Fibroblast of skin of right quadriceps (primary cell): ENCODE results near the gene CTPS1.
A peak's percentile ranks its signal among the peaks of the same experiment; 100 is the strongest.

ENCODE experiments used
- DNase-seq: peaks from one replicate; pipeline ENCODE4 v3.0.0-alpha.2; 2013

CTPS1 gene, protein sequence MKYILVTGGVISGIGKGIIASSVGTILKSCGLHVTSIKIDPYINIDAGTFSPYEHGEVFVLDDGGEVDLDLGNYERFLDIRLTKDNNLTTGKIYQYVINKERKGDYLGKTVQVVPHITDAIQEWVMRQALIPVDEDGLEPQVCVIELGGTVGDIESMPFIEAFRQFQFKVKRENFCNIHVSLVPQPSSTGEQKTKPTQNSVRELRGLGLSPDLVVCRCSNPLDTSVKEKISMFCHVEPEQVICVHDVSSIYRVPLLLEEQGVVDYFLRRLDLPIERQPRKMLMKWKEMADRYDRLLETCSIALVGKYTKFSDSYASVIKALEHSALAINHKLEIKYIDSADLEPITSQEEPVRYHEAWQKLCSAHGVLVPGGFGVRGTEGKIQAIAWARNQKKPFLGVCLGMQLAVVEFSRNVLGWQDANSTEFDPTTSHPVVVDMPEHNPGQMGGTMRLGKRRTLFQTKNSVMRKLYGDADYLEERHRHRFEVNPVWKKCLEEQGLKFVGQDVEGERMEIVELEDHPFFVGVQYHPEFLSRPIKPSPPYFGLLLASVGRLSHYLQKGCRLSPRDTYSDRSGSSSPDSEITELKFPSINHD

DNA sequence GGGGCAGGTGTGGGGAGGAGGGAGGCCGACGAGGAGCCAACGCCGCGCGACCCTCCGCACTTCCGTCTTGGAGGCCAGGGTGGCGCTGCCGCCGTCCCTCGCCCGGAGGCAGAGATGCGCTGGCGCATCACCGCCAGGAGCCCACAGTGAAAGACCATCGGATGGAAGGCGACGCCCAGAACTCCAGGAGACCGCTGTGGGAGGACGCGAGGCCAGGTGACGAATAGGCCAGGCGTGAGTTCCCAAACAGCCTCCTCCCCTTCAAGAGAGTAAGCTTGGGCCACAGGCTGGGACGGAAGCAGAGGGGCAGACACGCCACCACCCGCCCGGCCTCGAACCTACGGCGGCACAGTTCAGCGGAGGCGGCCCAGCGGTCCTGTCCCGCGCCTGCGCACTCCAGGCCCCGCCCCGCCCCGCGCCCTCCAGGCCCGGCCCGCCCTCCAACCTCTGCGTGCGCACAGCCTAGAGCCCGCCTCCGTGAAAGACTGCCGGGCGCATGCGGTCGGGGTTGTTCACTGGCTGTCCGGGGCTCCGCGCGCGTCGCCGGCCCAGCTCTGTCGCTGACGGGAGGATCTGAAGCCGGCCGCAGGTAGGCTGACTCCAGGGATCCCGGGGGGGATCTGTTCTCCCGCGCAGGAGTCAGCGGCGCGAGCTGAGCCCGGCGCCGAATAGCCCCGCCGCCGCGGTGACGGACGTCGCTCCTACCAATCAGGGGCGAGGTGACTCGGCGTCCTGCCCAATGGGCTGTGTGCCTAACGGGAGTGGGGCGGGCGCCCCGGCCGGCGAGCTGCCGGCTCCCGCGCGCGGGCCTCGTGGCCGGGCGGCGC, at the start of gene CTPS1:
TSS of gene CTPS1 (plus strand) at position 456 of the 827 bp plus-strand sequence. CDS start 3,595 bp downstream, outside the sequence.
- DNase-seq = peak; percentile 94

DNA sequence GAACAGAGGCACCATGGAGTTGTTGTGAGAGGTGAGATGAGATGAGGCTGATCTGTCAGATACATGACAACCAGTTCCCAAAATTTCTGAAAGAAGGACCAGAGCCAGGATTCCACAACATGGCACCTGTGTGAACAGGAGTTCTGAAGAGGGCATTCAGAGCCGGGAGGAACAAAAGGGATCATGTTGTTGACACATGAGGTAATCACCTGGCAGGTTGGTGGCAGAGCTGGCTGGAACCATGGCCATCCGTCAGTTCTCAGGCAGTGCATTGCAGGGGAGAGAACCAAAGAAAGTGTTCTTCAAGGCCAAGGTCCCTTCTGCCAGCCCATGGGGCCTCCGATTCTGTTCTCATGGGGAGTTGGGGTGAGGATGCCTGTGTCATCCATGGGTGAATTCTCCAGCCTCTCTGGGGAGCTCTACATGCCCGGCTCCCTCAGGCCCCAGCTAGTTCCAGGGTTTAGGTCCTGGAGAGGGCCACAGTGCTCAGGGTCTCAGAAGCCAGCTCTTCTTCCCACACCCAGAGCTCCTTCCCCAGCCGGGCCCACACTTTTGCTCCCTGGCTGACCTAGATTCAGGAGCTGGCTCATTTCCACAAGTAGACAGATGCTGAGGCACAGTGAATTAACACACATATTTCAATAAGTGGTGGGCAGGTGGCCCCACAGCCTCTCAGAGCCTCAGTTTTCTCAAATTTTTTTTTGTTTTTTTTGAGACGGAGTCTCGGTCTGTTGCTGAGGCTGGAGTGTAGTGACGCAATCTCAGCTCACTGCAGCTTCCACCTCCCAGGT, 49.1 kb upstream of the CTPS1 start:
- DNase-seq = no peak

DNA sequence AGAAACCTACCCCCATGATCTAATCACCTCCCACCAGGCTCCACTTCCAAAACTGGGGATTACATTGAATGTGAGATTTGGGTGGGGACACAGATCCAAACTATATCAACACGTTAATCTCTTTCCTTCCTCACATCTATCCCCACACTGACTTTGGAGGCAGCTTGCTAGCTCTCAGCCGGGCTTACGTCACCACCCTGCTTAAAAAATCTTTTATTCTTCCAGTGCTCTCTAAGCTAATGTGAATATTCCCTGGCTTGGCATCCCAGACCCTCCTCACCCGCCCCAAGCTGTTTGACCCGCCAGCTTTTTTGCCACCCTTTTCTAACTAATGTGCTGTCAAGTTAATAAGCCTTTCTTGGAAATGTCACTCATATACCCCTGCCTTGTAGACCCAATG, 47.9 kb upstream of the CTPS1 start:
- no peak for DNase-seq

DNA sequence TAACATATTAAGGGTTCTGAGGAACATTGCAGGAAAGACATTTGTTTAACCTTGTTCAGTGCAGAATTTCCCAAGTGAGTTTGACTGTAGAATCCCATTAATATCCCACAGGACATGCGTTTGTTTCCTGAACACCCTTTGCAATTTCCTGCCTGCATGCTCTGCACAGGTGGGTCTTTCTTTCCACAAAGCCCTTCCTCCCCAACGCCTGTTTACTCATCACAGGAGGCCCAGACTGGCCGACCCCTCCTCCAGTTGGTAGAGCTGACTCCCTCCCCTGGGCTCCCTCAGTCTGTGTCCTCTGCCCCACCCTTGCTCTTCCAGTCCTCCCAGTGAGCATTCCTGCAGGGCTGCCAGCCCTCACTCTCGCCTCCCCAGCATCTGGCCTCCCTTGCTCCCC, 47.5 kb upstream of the CTPS1 start:
- no peak for DNase-seq

DNA sequence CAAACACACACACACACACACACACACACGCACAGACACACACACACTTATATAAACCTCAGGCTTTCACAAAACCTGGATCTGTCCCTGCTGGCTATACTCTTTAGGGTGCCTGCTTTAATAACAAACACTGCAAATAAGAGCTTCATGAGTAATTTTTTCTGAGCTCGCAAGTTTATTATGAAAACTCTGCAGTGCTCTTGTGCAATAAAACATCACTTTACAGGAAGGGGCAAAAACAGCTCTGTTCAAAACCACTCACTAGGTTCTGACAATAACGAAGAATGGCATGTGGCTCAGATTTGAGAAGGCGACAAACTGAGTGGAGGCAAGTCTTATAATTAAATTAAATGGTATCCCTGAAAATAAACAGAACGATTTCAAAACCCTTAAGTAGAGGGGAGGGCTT, 42.6 kb upstream of the CTPS1 start:
- peak; percentile 24 for DNase-seq

DNA sequence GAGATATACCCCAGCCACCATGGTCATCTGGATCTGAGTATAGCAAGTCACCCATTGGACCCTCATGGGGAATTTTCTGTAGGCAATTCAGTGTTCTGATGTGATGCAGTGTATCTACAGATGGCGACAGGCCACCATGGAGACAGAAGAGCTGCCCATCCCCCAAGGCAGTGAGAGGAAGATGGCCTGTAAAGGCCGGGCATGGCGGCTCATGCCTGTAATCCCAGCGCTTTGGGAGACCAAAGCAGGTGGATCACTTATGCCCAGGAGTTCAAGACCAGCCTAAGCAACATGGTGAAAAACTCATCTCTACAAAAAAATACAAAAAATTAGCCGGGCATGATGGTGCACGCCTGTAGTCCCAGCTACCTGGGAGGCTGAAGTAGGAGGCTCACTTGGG, 41.1 kb upstream of the CTPS1 start:
- DNase-seq = no peak

DNA sequence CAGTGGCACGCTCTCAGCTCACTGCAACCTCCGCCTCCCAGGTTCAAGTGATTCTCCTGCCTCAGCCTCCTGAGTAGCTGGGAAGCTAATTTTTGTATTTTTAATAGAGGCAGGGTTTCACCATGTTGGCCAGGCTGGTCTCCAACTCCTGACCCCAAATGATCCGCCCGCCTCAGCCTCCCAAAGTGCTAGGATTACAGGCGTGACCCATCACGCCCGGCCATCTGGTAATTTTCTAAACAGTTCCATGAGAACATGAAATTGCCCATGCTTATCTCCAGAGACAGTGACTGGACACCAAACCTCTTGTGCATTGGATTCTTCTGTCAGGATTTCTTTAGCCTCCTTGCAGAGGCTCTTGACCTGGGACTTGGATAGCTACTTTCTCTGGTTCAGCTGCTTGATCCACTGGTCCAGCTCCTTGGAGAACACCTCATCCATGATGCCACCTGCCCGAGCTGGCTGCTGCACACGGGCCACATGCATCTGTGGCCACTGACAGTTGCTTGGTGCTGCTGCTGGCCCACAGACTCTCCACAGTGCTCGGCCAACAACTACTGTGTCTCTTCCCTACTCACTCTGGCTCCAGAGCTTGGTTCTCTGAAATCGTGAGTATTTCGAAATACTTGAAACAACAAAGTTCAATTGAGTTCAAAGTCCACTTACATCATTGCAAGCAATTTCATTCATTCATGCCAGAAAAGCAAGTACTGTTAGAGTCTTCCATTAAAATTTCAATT, 40.0 kb upstream of the CTPS1 start:
- DNase-seq = no peak

DNA sequence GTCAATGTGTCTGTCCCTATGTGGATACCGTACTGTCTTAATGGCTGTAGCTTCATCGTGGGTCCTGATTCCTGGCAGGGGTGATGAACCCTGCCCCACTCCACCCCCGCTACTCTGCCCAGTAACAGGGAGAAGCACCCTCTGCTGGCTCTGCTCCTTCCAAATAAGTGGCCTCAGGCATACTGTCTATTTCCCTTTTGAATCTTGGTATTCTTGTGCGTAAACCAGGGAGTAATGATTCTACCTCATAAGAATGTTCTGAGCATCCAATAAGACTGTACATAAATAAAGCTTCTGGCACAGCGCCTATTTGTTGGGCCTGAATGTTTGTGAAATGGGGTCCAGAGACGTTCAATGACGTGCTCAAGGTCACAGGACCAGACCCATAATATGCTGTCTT, 35.2 kb upstream of the CTPS1 start:
- DNase-seq = peak; percentile 31

DNA sequence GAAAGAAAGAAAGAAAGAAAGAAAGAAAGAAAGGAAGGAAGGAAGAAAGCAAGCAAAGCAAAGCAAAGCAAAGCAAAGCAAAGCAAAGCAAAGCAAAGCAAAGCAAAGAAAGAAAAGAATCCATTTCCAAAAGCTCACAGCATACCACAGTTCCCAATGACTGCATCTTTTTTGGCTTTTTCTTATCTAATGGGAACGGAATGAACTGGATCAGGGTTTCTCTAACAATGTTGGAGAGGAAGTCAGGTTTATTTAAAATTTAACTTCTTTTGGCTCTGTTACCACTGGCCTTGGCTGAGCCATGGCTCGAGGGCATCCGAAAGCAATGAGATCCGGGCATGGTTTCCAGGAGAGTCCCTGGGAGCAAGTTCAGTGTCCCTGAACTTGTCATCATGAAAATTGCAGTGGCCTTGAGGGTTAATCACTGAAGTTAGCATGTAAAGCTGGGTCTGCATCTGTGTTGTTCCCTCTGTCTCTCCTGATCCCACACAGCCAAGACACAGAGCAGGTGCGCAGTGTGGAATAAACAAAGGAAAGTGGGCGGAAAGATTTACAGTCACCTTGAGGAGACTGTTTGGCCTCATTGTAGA, 34.6 kb upstream of the CTPS1 start:
- no peak for DNase-seq

DNA sequence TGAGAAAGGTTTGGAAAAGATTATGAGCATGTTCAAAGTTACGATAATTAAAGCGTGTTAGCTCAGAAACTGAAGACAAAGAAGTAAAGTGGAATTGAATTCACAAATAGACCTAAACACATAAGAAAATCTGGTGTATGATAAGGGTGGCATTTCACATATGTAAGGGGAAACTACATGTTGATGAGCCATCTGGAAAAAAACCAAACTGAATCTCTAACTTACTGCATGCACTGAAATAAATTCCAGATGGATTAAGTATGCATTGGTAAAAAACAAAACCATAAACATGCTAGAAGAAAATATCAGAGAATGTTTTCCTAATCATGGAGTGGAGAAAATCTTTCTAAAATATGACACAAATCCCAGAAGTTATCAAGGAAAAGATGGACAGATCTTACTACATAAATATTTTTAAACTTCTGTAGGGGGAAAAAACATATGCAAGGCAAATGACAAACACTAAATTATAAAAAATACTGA, 34.0 kb upstream of the CTPS1 start:
- no peak for DNase-seq

DNA sequence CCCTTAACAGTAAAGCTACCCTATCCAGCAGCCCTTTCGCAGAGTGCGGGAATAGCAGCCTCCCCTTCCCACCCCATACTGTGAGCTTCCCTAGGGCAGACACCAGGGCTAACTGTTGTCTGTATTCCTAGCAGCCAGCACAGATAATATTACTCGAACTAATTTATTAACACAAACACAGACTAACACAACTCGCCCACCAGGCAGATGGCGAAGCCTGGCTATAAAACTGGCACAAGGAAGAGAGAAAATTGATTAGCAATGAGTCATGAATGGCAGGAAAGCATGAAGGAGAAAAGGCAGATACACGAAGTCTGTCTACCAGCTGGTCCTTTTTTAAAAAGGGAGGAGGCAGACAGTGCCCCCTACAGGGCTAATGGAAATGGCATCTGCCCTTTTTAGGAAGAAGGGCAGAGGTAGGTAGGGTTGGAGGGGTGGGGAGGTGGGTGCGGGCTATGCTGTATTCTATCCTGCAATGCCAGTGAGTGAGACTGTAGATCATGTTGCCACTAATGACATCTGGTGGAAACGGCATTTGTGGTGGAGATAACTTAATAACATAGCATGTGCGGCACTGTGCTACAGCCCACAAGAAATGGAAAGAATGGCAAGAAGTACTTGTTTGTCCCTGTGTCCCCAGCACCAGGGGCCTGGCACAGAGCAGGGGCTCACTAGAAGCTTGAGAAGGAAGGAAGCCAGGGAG, 30.6 kb upstream of the CTPS1 start:
- DNase-seq = peak; percentile 67

DNA sequence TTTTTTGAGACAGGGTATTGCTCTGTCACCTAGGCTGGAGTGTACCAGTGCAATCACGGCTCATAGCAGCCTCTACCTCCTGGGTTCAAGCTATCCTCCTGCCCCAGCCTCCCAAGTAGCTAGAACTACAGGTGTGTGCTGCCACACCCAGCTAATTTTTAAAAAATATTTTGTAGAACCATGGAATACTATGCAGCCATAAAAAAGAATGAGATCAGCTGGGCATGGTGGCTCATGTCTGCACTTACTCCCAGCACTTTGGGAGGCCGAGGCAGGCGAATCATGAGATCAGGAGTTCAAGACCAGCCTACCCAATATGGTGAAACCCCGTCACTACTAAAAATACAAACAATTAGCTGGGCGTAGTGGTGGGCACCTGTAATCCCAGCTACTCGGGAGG, 29.9 kb upstream of the CTPS1 start:
- no peak for DNase-seq

DNA sequence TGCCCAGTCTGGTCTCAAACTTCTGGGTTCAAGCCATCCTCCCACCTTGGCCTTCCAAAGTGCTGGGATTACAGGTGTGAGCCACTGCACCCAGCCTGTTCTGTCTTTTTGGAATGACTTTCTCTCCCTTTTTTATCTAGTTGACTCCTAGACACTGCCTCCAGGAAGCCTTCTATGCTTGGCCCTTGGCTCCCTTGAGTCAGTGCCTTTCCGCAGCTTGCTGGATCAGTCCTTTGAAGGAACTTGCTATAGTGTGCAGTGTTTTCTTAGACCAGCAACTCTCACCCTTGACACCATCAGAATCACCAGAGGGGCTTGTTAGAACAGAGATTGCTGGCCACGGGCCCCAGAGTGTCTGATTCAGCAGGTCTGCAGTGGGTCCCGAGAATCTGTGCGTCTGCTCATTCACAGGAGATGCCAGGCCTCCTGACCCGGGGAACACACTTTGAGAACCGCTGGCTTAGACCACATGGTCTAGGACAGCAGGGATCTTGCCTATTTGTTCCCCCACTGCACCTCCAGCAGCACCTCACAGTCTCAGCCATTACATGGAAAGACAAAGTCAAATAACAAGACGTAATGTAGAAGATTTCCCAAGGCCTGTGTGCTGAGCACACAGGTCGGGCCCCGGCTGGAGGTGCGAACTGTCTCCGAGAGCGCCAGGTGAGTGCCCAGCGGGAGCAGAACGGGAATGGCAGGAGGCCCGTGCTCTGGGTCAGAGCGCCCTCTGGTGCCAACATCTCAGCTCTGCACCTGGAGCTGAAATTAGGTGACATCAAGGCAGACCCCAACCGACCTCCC, 27.4 kb upstream of the CTPS1 start:
- DNase-seq = peak; percentile 29

DNA sequence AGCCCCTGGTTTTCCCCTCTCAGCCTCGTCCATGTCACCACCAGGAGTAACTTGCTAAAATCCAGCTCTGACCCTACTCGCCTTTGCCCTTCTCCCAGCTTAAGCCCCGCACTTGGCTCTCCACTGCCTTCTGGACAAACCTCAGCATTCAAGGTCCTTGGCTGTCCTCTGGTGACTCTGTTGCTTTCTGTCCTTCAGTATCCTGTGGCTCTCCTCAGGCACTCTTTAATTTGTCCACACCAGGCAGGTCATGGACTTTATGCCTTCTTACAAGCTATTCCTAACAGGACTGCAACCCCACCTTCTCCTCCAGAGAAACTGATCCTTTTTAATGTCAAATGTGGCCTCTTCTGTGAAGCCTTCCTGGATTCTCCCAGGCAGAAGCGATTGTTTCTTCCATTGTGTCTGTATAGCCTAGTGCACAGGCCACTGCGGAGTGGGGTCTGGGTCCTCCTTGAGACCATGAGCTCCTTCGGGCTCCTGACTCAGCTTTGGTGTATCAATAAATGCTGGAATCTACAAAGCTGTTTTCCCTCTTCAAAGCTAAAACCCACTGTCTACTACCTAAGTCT, 26.7 kb upstream of the CTPS1 start:
- no peak for DNase-seq

DNA sequence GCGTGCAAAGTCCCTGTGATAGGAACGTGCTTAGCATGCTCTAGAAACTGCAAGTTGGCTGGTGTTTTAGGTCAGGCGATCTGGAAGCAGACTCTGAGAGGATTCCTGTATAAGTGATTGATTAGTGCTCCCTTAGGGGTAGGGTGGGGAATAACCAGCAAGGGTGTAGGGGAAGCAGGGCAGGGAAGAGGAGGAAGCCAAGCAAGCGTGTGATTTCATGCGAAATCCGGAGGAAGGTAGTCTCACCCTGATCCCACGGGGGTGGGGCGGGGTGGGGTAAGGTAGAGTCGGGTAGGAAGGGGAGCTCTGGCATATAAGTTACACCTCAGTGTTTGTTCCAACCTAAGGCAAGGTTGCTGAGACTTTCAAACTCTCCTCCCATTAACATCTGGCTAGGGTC, 24.9 kb upstream of the CTPS1 start:
- DNase-seq = no peak

DNA sequence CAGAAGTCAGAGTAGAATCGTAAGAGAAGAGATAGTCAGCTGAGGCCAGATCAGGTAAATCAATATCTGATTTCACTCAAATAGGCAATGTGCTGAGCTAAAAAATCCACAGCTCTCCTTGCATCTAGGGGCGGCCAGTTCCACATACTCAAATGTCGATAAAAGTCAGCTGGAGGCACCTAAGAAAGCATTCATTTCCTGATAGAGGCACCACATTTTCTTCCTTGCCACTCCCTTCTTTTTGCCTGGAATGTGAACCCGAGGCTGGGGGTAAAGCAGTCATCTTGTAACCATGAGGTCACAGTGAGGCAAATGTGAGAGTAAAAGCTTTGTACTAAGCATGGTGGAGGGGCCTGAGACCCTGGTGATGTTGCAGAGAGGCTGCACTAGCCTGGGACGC, 24.2 kb upstream of the CTPS1 start:
- DNase-seq = no peak

DNA sequence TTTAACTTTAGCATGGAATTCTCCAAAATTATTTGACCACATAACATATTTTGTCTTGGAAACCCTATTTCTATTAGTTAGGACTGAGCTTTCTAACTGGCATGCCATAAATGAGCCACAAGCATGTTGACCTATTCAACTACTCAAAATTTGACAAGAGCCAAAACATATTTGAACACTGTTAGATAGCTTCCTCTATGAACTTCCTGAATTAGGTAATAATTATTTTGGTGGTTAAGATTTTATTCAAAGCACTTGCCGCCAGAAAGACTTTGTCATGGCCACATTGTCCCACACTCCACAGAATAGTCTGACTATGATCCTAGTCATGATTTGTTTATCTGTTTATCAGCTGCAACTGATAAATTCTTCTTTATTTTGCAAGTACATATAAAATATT, 23.1 kb upstream of the CTPS1 start:
- no peak for DNase-seq

DNA sequence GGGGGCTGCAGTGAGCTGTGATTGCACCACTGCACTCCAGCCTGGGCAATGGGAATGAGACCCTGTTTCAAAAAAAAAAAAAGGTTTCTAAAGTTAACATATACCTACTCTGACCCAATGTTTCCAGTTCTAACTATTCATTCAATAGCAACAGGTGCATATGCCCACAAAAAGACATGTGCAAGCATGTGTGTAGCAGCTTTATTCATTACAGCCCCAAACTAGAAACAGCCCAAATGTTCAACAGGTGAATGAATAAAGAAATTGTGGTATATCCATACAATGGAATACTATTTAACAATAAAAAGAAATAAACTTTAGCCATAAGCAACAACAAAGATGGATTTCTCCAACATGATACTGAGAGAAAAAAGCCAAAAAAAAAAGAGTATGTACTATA, 21.3 kb upstream of the CTPS1 start:
- DNase-seq = no peak

DNA sequence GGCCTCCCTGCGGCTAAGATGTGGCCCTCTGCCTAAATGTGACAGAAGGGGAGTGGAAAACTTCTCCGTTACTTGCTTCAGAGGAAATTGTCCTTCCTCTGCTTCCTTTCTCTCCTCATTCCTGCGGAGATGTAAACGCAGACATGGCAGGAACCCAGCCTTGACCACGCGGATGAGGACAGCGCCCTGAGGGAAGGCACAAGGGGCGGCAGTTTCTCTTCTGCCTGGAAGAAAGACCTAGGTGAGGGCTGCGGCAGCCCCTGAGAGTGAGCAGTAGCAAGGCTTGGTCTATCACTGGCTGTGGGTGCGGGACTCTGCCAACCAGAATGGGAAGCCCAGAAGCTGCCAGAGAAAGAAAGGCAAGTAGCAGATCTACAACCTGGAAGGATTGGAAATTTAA, 14.0 kb upstream of the CTPS1 start:
- DNase-seq = no peak

DNA sequence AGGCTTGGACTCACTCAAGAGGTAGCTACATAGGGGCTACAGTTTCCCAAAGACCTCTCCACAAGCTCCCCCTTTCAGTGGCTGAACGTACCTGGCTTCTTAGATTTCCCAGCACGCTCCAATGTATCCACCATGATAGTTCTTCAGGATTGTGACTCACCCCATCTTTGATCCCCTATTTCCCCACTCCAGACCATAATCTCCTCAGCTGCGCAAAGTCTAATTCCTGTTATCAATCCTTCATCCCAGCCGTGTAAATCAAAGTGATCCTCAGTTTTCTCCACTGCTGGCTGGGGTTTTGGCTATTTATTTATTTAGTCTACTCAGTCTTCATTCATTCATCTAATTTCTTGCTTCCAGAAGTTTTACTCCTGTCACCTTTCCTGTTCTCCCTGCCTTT, 13.1 kb upstream of the CTPS1 start:
- no peak for DNase-seq
